SH-SY5Y (cell line): ENCODE data around the gene OCA2.

Experiments
- GATA2 ChIP-seq: IDR thresholded peaks from 2 replicates; pipeline ENCODE4 v1.6.1; 2011; ENCODE audit warnings: mild to moderate bottlenecking, low read depth, low read length
- GATA3 ChIP-seq: IDR thresholded peaks from 2 replicates; pipeline ENCODE4 v1.6.1; 2011; ENCODE audit warnings: low read depth, mild to moderate bottlenecking, low read length, moderate library complexity

GRCh38 chr15:28006116-28006905 is 92.8 kb downstream of the OCA2 start:
- no peak for TF ChIP-seq GATA2
- no peak for TF ChIP-seq GATA3
